Measurements from ENCODE around the gene ZNF41. TPM values are rescaled to one million over a fixed set of nuclear protein-coding genes. Genes with fewer than 3 reads are reported as not detected.

The ZNF41 gene
- polyA plus RNA-seq, 2 of the 4 experiments (the other 2 are of a cell fraction) = 3.5 to 6.1 TPM

GRCh38 chrX:47507153-47507867, 24.3 kb upstream of the ZNF41 start:
- Histone ChIP-seq H3K4me2 (no peak overlapping the region), H3K4me3 (no peak overlapping the region), H3K9me3 (no peaks in the 10 kb centered on the region), H3K27ac (no peak overlapping the region), H3K4me1 (no peaks in the 10 kb centered on the region)
- DNase-seq (ENCODE audit: low read depth in 1 of 2, low spot score in 1 of 2) = no peak
- CTCF ChIA-PET = interaction anchor here (1.4 kb wide), 1 partner anchor 16 kb away, joined by 6 read pairs; no protein-coding TSS in a partner anchor
- POLR2A ChIA-PET = no interaction called here
- no peak for ATAC-seq
- WGBS (ENCODE audit: missing lambda C conversion rate) = 43% methylated on average over 2 of the region's 2 CpGs
- TF ChIP-seq ESRRA (IDR thresholded peaks at IDR 0.05; ENCODE audit: borderline replicate concordance, low read length) (no peak), CHD4 (IDR thresholded peaks at IDR 0.05; ENCODE audit: borderline replicate concordance) (no peak), EHF (CRISPR knock-in tag; IDR thresholded peaks at IDR 0.05) (no peak), CHD2 (IDR thresholded peaks at IDR 0.05; ENCODE audit: low read length, partially characterized antibody) (no peak), HMGXB4 (CRISPR knock-in tag; IDR thresholded peaks at IDR 0.05; ENCODE audit: borderline replicate concordance) (no peak), FOSB (CRISPR knock-in tag; IDR thresholded peaks at IDR 0.05) (no peak), NPAS2 (CRISPR knock-in tag; IDR thresholded peaks at IDR 0.05; ENCODE audit: borderline replicate concordance) (no peak), ZNF302 (CRISPR knock-in tag; IDR thresholded peaks at IDR 0.05) (no peak), BHLHE40 (IDR thresholded peaks at IDR 0.05; ENCODE audit: low read depth, low read length) (no peak), CBX2 (IDR thresholded peaks at IDR 0.05; ENCODE audit: borderline replicate concordance, low read depth) (no peak), ZC3H11A (IDR thresholded peaks at IDR 0.05) (no peak), HOXA7 (CRISPR knock-in tag; IDR thresholded peaks at IDR 0.05) (no peak)
- TF ChIP-seq, protein P1, sequence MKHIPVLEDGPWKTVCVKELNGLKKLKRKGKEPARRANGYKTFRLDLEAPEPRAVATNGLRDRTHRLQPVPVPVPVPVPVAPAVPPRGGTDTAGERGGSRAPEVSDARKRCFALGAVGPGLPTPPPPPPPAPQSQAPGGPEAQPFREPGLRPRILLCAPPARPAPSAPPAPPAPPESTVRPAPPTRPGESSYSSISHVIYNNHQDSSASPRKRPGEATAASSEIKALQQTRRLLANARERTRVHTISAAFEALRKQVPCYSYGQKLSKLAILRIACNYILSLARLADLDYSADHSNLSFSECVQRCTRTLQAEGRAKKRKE (CRISPR knock-in tag; IDR thresholded peaks at IDR 0.05; ENCODE audit: low read depth) = no peak
- FAIRE-seq = no peak

GRCh38 chrX:47503151-47503550, 20.1 kb upstream of the ZNF41 start:
- FAIRE-seq = no peak
- H3K4me1 ChIP-seq = no peaks in the 10 kb centered on the region
- H3K4me3 ChIP-seq = no peak overlapping the region
- H3K4me2 ChIP-seq = no peak overlapping the region
- 52% methylated on average over 3 of the region's 5 CpGs for WGBS (ENCODE audit: missing lambda C conversion rate)
- TF ChIP-seq HMGXB4 (CRISPR knock-in tag; IDR thresholded peaks at IDR 0.05; ENCODE audit: borderline replicate concordance) (no peak), HOXA7 (CRISPR knock-in tag; IDR thresholded peaks at IDR 0.05) (no peak), POLR2A (IDR thresholded peaks at IDR 0.05; ENCODE audit: low read length) (no peak)
- CTCF ChIA-PET = no interaction called here
- ATAC-seq = no peak
- DNase-seq (ENCODE audit: low read depth in 1 of 2, low spot score in 1 of 2) = no peak
- H3K27ac ChIP-seq = no peak overlapping the region
- H3K9me3 ChIP-seq = no peaks in the 10 kb centered on the region
- POLR2A ChIA-PET = no interaction called here

GRCh38 chrX:47502316-47503125, 19.5 kb upstream of the ZNF41 start:
- no peaks in the 10 kb centered on the region for H3K9me3 ChIP-seq
- H3K27ac ChIP-seq = no peak overlapping the region; a peak in 1 of 6 replicates
- H3K4me2 ChIP-seq = no peak overlapping the region
- WGBS (ENCODE audit: missing lambda C conversion rate) = 72% methylated on average over 6 of the region's 7 CpGs
- TF ChIP-seq BHLHE40 (IDR thresholded peaks at IDR 0.05; ENCODE audit: low read depth, low read length) (no peak), JUNB (IDR thresholded peaks at IDR 0.05) (no peak), ESRRA (IDR thresholded peaks at IDR 0.05; ENCODE audit: borderline replicate concordance, low read length) (no peak)
- no peaks in the 10 kb centered on the region for H3K4me1 ChIP-seq
- H3K4me3 ChIP-seq = no peak overlapping the region
- ATAC-seq = no peak
- ChIA-PET POLR2A (no interaction called here), CTCF (interaction anchor here (0.6 to 1.3 kb wide), 2 partner anchors 21 to 243 kb away, joined by 3 read pairs; no protein-coding TSS in a partner anchor)
- DNase-seq (ENCODE audit: low read depth in 1 of 2, low spot score in 1 of 2) = no peak
- FAIRE-seq = no peak
